SK-N-SH (cell line): ENCODE results near the gene PSTPIP1. TPM values are rescaled to one million over a fixed set of nuclear protein-coding genes. Genes with fewer than 3 reads are reported as not detected.

Source experiments
- CTCF ChIA-PET: fragments of 300-600, 350-600 bp; formaldehyde crosslinking; extraction: SDS; loops from one replicate; lab custom pipeline; 2021; lab: Yijun Ruan, JAX
- POLR2A ChIA-PET: fragments of 350-600 bp; sonication (Branson Sonifier 250); formaldehyde crosslinking; extraction: SDS; loops from one replicate; lab custom pipeline; 2020; ENCODE audit warnings: antibody characterized with exemption, inconsistent platforms; lab: Yijun Ruan, JAX
- DNase-seq: peaks from one replicate; pipeline ENCODE4 v3.0.0; 2012
- H2AFZ ChIP-seq: fragments of 200-600 bp; sonication (generic); 2 replicates; pipeline ENCODE4 v1.8.1; 2016; ENCODE audit warnings: antibody characterized with exemption, mild to moderate bottlenecking, low read depth
- H3F3A ChIP-seq: fragments of 200-600 bp; sonication (generic); replicated peaks from 2 replicates; pipeline ENCODE3; 2016; ENCODE audit warnings: antibody characterized with exemption, mild to moderate bottlenecking; ENCODE audit not compliant: insufficient read depth
- H3K27ac ChIP-seq, 2 experiments: fragments of 200-500 bp in 1 of 2; fragments of 200-600 bp in 1 of 2; sonication (Bioruptor generic) in 1 of 2; sonication (generic), shearing (Covaris generic) in 1 of 2; 2 replicates each; pipeline versions ENCODE4 v1.5.1 to v1.6.1; 2014 to 2016; ENCODE audit warnings: low read depth in 2 of 2, inconsistent platforms in 1 of 2, low read length in 1 of 2, mild to moderate bottlenecking in 1 of 2, mixed read lengths in 1 of 2
- H3K27me3 ChIP-seq: fragments of 200-600 bp; sonication (generic), shearing (Covaris generic); 2 replicates; pipeline ENCODE4 v1.6.1; 2016; ENCODE audit warnings: mixed run types; ENCODE audit not compliant: insufficient read depth
- H3K36me3 ChIP-seq, 2 experiments: fragments of 200-500 bp in 1 of 2; fragments of 200-600 bp in 1 of 2; sonication (Bioruptor generic) in 1 of 2; sonication (generic) in 1 of 2; replicated peaks in 1 of 2; 2 replicates each; pipeline versions ENCODE3 to v1.5.1; 2014 to 2016; ENCODE audit warnings: low read length in 1 of 2, mild to moderate bottlenecking in 1 of 2; ENCODE audit not compliant: insufficient read depth in 2 of 2, control insufficient read depth in 1 of 2
- H3K4me1 ChIP-seq, 2 experiments: fragments of 200-500 bp in 1 of 2; fragments of 200-600 bp in 1 of 2; sonication (Bioruptor generic) in 1 of 2; sonication (generic), shearing (Covaris generic) in 1 of 2; 2 replicates each; pipeline versions ENCODE4 v1.5.1 to v1.6.1; 2014 to 2016; ENCODE audit warnings: low read depth in 1 of 2, low read length in 1 of 2, mixed run types in 1 of 2; ENCODE audit not compliant: insufficient read depth in 2 of 2, control insufficient read depth in 1 of 2
- H3K4me2 ChIP-seq: fragments of 200-600 bp; sonication (generic), shearing (Covaris generic); 2 replicates; pipeline ENCODE4 v1.6.1; 2017; ENCODE audit warnings: mixed run types
- H3K4me3 ChIP-seq, 2 experiments: fragments of 200-500 bp in 1 of 2; fragments of 200-600 bp in 1 of 2; sonication (Bioruptor generic) in 1 of 2; sonication (generic), shearing (Covaris generic) in 1 of 2; 2 replicates each; pipeline versions ENCODE4 v1.5.1 to v1.8.1; 2014 to 2016; ENCODE audit warnings: low read depth in 2 of 2, inconsistent platforms in 1 of 2, low read length in 1 of 2, mild to moderate bottlenecking in 1 of 2, mixed read lengths in 1 of 2, moderate library complexity in 1 of 2
- H3K79me2 ChIP-seq: fragments of 200-600 bp; sonication (generic); 2 replicates; pipeline ENCODE4 v1.8.1; 2017; ENCODE audit warnings: mild to moderate bottlenecking; ENCODE audit not compliant: insufficient read depth
- H3K9ac ChIP-seq: fragments of 200-600 bp; sonication (generic); 2 replicates; pipeline ENCODE4 v1.6.1; 2017; ENCODE audit warnings: mixed run types
- H3K9me2 ChIP-seq: fragments of 200-600 bp; sonication (generic); 2 replicates; pipeline ENCODE4 v1.6.1; 2017; ENCODE audit warnings: mixed run types
- H3K9me3 ChIP-seq: fragments of 200-600 bp; sonication (generic); 2 replicates; pipeline ENCODE4 v1.6.1; 2017; ENCODE audit warnings: mixed run types, mild to moderate bottlenecking, moderate library complexity
- H4K20me1 ChIP-seq: fragments of 200-600 bp; sonication (generic); 2 replicates; pipeline ENCODE4 v1.6.1; 2017; ENCODE audit warnings: mild to moderate bottlenecking, mixed run types; ENCODE audit not compliant: insufficient read depth
- EZH2phosphoT487 ChIP-seq: fragments of 200-600 bp; sonication (generic); IDR thresholded peaks from 2 replicates; pipeline ENCODE4 v1.6.1; 2017; ENCODE audit warnings: low read depth, mixed run types, mild to moderate bottlenecking, antibody characterized with exemption, moderate library complexity, borderline replicate concordance
- FOSL2 ChIP-seq: IDR thresholded peaks from 2 replicates; pipeline ENCODE4 v1.4.0; 2012; ENCODE audit warnings: low read depth, mild to moderate bottlenecking, moderate library complexity, borderline replicate concordance
- FOXM1 ChIP-seq: IDR thresholded peaks from 2 replicates; pipeline ENCODE4 v1.4.0; 2012; ENCODE audit warnings: low read depth, mild to moderate bottlenecking
- GATA2 ChIP-seq: sonication (generic); formaldehyde crosslinking; IDR thresholded peaks from 2 replicates; pipeline ENCODE4 v1.5.0; 2020; ENCODE audit warnings: mild to moderate bottlenecking, missing genetic modification reagents
- MEF2A ChIP-seq: IDR thresholded peaks from 2 replicates; pipeline ENCODE4 v1.4.0; 2012; ENCODE audit warnings: low read depth, borderline replicate concordance
- NFIC ChIP-seq: IDR thresholded peaks from 2 replicates; pipeline ENCODE4 v1.4.0; 2012; ENCODE audit warnings: borderline replicate concordance
- NRF1 ChIP-seq: IDR thresholded peaks from 2 replicates; pipeline ENCODE4 v1.6.1; 2012; ENCODE audit warnings: low read depth, mild to moderate bottlenecking, low read length
- PBX3 ChIP-seq: IDR thresholded peaks from 2 replicates; pipeline ENCODE4; 2012
- RAD21 ChIP-seq: IDR thresholded peaks from 2 replicates; pipeline ENCODE4 v1.6.1; 2012; ENCODE audit warnings: mild to moderate bottlenecking, low read length
- REST ChIP-seq: IDR thresholded peaks from 2 replicates; pipeline ENCODE4 v1.6.1; 2012; ENCODE audit warnings: mild to moderate bottlenecking, low read depth, low read length, moderate library complexity
- RFX5 ChIP-seq: IDR thresholded peaks from 2 replicates; pipeline ENCODE4 v1.6.1; 2012; ENCODE audit warnings: mild to moderate bottlenecking, improper control_type of control experiment, low read length
- TAF1 ChIP-seq: IDR thresholded peaks from 2 replicates; pipeline ENCODE4 v1.6.1; 2012; ENCODE audit warnings: low read depth, mild to moderate bottlenecking, low read length, moderate library complexity, borderline replicate concordance
- TCF12 ChIP-seq: IDR thresholded peaks from 2 replicates; pipeline ENCODE4 v1.4.0; 2012
- TEAD4 ChIP-seq: IDR thresholded peaks from 2 replicates; pipeline ENCODE4 v1.4.0; 2012; ENCODE audit warnings: mild to moderate bottlenecking, borderline replicate concordance; ENCODE audit not compliant: insufficient read depth
- WGBS: methylation state at CpG from one replicate; pipeline ENCODE4 v1.1.6; 2017; ENCODE audit warnings: low lambda C conversion rate; 5-methylcytosine and 5-hydroxymethylcytosine counted together
- polyA plus RNA-seq, 3 experiments: library from polyadenylated mRNA; depleted of rRNA; stranded (reverse); fragments of >200 nt; gene quantifications; 2 replicates each; pipeline ENCODE4 v1.2.3, GENCODE V29; 2012

Gene PSTPIP1
- polyA plus RNA-seq, 1 of the 3 experiments (the other 2 are of a cell fraction) = 0.69 TPM

- TF ChIP-seq REST (no peak), NRF1 (no peak)
Measured at GRCh38 chr15:77066971-77067690, 72.2 kb downstream of the PSTPIP1 start (continued).

- Histone ChIP-seq H3K27me3 (no peaks in the 10 kb centered on the region), H3K9me3 (no peaks in the 10 kb centered on the region), H3K4me3 (no peak overlapping the region), H3K36me3 (peaks cover 15 to 16% of the 10 kb centered on the region in 2 experiments), H3K27ac (peak overlapping the region in 1 of 2 experiments; percentile 31; a peak in 3 of 4 replicates), H4K20me1 (peaks cover 71% of the 10 kb centered on the region), H3K4me2 (peak overlapping the region; percentile 15; the same call in 1 of the 2 replicates), H3K9ac (no peak overlapping the region; the same call in 1 of the 2 replicates), H3K9me2 (no peaks in the 10 kb centered on the region), H3F3A (peaks cover 15% of the 10 kb centered on the region), H2AFZ (no peak overlapping the region), H3K4me1 (peaks cover 14 to 21% of the 10 kb centered on the region in 2 experiments; a peak in 3 of 4 replicates), H3K79me2 (peaks cover 76% of the 10 kb centered on the region)
- TF ChIP-seq EZH2phosphoT487 (no peak), FOSL2 (no peak)
- CTCF ChIA-PET = interaction anchor here (1.8 kb wide), 1 partner anchor 475 kb away, joined by 6 read pairs; no protein-coding TSS in a partner anchor
- WGBS = 81% methylated on average over 3 of the region's 3 CpGs
- DNase-seq = no peak
- POLR2A ChIA-PET = interaction anchor here (0.8 to 1.3 kb wide), 2 partner anchors 9 to 12 kb away, joined by 3 read pairs; no protein-coding TSS in a partner anchor
Measured at GRCh38 chr15:77067691-77068367, 72.9 kb downstream of the PSTPIP1 start.

GRCh38 chr15:77068633-77069032 is 73.7 kb downstream of the PSTPIP1 start:
- TF ChIP-seq MEF2A (no peak), RAD21 (no peak), TAF1 (no peak), FOSL2 (no peak), RFX5 (no peak), TEAD4 (no peak), REST (no peak), PBX3 (no peak), FOXM1 (no peak), TCF12 (no peak), NFIC (no peak), GATA2 (CRISPR knock-in tag) (no peak)
- peaks cover 68% of the 10 kb centered on the region for H3K79me2 ChIP-seq
- H3K9me3 ChIP-seq = no peaks in the 10 kb centered on the region
- H2AFZ ChIP-seq = no peak overlapping the region
- no peak overlapping the region for H3K9ac ChIP-seq
- ChIA-PET CTCF (interaction anchor here (1.0 to 1.8 kb wide), 3 partner anchors 9 to 475 kb away, joined by 3 to 6 read pairs (median 4); no protein-coding TSS in a partner anchor), POLR2A (interaction anchor here (1.3 kb wide), 1 partner anchor 13 kb away, joined by 3 read pairs; no protein-coding TSS in a partner anchor)
- no peak overlapping the region for H3K27ac ChIP-seq
- no peak for DNase-seq
- H4K20me1 ChIP-seq = peaks cover 63% of the 10 kb centered on the region
- peak overlapping the region; percentile 94; the same call in 1 of the 2 replicates for H3K4me2 ChIP-seq
- no peaks in the 10 kb centered on the region for H3K27me3 ChIP-seq
- peaks cover 15% of the 10 kb centered on the region for H3F3A ChIP-seq
- peaks cover 14 to 21% of the 10 kb centered on the region in 2 experiments; a peak in 3 of 4 replicates for H3K4me1 ChIP-seq
- peaks cover 13 to 15% of the 10 kb centered on the region in 2 experiments for H3K36me3 ChIP-seq
- WGBS = 98% methylated on average over 7 of the region's 7 CpGs
- no peaks in the 10 kb centered on the region for H3K9me2 ChIP-seq
- no peak overlapping the region for H3K4me3 ChIP-seq
